GM06990 (cell line): ENCODE measurements around the gene PSG3.
A peak's percentile ranks its signal among the peaks of the same experiment; 100 is the strongest.
"Not testable (repeated sequence)": the region's sequence is repeated elsewhere in the genome, so short reads cannot be mapped to it uniquely, and the experiment has no call there.

ENCODE experiments used
- DNase-seq: peaks from one replicate; pipeline ENCODE4 v3.0.0-alpha.2; 2011; ENCODE audit not compliant: insufficient read length; ENCODE audit errors: extremely low read depth
- H3K27me3 ChIP-seq: replicated peaks from 2 replicates; pipeline ENCODE4 v1.6.0; 2011; ENCODE audit warnings: low read length; ENCODE audit not compliant: control insufficient read depth, insufficient read depth
- H3K36me3 ChIP-seq: 2 replicates; pipeline ENCODE4 v1.5.1; 2011; ENCODE audit warnings: low read length; ENCODE audit not compliant: control insufficient read depth, insufficient read depth
- H3K4me3 ChIP-seq: replicated peaks from 2 replicates; pipeline ENCODE4 v1.5.1; 2011; ENCODE audit warnings: low read depth, mild to moderate bottlenecking, control low read depth, low read length
- CTCF ChIP-seq: IDR thresholded peaks from 2 replicates; pipeline ENCODE4 v1.5.1; 2011; ENCODE audit warnings: low read length, control low read depth, mild to moderate bottlenecking, inconsistent platforms; ENCODE audit not compliant: insufficient read depth, poor library complexity, severe bottlenecking

The PSG3 gene

DNA sequence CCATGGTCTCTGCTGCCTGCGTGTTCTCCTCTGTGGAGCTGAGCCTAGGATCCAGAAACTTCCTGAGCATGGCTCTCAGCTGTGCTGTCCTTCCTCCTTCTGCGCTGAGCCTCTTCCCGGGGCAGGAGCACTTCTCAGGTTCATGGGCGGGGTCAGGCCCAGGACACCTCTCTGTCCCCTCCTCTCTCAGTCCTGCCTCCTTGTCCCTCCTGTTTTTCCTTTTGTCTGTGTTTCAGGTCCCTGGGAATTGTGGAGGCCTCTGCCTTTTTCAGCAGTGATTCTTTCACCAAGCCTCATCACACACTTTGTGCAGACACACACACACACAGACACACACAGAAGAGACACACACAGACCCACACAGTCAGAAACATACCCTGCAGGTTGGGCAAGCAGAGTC is at the start of gene PSG3:
Gene PSG3 (minus strand): TSS at position 101 of the 400 bp plus-strand sequence. CDS start 97 bp downstream, at position 4.
- DNase-seq, H3K4me3 ChIP-seq, H3K27me3 ChIP-seq, H3K36me3 ChIP-seq: not testable (repeated sequence)

DNA sequence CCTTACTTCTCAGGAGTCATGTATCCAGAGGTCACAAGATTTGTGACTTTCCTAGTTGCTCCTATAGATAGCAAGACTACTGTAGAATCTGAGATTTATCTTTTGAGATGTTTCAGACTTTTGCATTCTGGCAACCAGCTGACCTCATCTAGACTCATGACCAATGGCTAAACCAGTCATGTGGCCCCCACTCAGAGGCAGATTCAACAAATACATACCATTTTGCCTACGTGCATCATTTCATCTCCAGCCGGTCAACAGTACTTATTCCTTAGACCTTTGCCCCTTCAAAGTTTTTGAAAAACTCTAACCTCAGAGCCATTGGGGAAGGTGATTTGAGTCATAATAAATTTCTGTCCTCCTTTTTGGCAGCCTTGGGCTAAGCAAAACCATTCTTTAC is 48.5 kb upstream of the PSG3 start:
- DNase-seq, H3K36me3 ChIP-seq, H3K4me3 ChIP-seq, H3K27me3 ChIP-seq: not testable (repeated sequence)

- H3K27me3 ChIP-seq, H3K4me3 ChIP-seq, DNase-seq, H3K36me3 ChIP-seq: not testable (repeated sequence)
These were observed 47.5 kb upstream of the PSG3 start for GRCh38 chr19:42787766-42788165.

DNA sequence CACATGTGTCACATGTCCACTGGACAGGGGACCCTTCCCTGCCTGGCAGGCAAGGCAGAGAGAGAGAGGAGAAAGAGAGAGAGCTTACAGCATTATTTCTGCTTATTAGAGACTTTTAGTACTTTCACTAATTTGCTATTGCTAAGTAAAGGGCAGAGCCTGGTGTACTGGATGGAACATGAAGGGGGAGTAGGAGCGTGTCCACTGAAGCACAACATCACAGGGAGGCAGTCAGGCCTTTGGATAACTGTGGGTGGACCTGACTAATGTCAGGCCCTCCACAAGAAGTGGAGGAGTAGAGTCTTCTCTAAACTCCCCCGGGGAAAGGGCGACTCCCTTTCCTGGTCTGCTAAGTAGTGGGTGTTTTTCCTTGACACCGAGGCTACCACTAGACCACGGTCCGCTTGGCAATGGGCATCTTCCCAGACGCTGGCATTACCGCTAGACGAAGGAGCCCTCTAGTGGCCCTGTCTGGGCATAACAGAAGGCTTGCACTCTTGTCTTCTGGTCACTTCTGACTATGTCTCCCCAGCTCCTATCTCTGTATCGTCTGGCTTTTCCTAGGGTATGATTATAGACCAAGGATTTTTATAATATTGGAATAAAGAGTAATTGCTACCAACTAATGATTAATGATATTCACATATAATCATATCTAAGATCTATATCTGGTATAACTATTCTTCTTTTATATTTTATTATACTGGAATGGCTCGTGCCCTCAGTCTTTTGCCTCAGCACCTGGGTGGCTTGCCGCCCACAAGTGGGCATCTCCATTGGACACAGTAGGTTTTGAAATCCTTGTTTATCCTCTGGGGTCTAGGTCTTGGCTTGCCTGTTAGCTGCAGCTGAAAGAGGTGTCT is 36.7 kb upstream of the PSG3 start:
- not testable (repeated sequence) for H3K36me3 ChIP-seq, DNase-seq, H3K27me3 ChIP-seq, H3K4me3 ChIP-seq
- peak; percentile 82 for TF ChIP-seq CTCF

GRCh38 chr19:42774510-42775158 is 34.4 kb upstream of the PSG3 start:
- not testable (repeated sequence) for H3K4me3 ChIP-seq

GRCh38 chr19:42767319-42767718 is 27.0 kb upstream of the PSG3 start:
- not testable (repeated sequence) for H3K27me3 ChIP-seq, DNase-seq, H3K36me3 ChIP-seq, H3K4me3 ChIP-seq
- peak; percentile 20 for TF ChIP-seq CTCF

More at GRCh38 chr19:42774510-42775158, 34.4 kb upstream of the PSG3 start:
- H3K27me3 ChIP-seq, DNase-seq, H3K36me3 ChIP-seq: not testable (repeated sequence)

- H3K27me3 ChIP-seq, H3K4me3 ChIP-seq, H3K36me3 ChIP-seq, DNase-seq: not testable (repeated sequence)
These were observed 26.6 kb upstream of the PSG3 start for GRCh38 chr19:42766871-42767270.

GRCh38 chr19:42764836-42765235 is 24.6 kb upstream of the PSG3 start:
- no peak overlapping the region for H3K4me3 ChIP-seq

More at GRCh38 chr19:42764836-42765235, 24.6 kb upstream of the PSG3 start:
- H3K36me3 ChIP-seq = no peaks in the 10 kb centered on the region
- DNase-seq = no peak
- TF ChIP-seq CTCF = no peak
- H3K27me3 ChIP-seq = no peaks in the 10 kb centered on the region; the same call in 1 of the 2 replicates
